HepG2 (cell line): ENCODE data around the gene PLCL2. TPM values are rescaled to one million over a fixed set of nuclear protein-coding genes. Genes with fewer than 3 reads are reported as not detected.

ENCODE experiments used
- ATAC-seq: fragments of 200-7000 bp; cut with Tn5 transposase; 3 replicates; pipeline ENCODE4 v1.9.1; 2020; ENCODE audit warnings: mild to moderate bottlenecking, moderate library complexity
- BruUV-seq: library from RNA; stranded (reverse); fragments of 400-500 nt; replicated peaks from 2 replicates; lab custom pipeline; 2021; lab: Mats Ljungman, UMichigan
- CTCF ChIA-PET: fragments of 300-600 bp; formaldehyde crosslinking; extraction: SDS; loops from one replicate; lab custom pipeline; 2021; ENCODE audit warnings: low total read pairs, inconsistent platforms, low intra/inter-chr PET ratio; lab: Yijun Ruan, JAX
- POLR2A ChIA-PET: fragments of 350-600 bp; sonication (Branson Sonifier 250); formaldehyde crosslinking; loops from one replicate; lab custom pipeline; 2020; ENCODE audit warnings: antibody characterized with exemption, inconsistent platforms; lab: Yijun Ruan, JAX
- DNase-seq: peaks from one replicate; pipeline ENCODE4 v3.0.0-alpha.2; 2015; ENCODE audit warnings: low spot score
- FAIRE-seq: peaks from 3 replicates; lab custom pipeline; 2011; peaks lifted over from hg19 to GRCh38; lab: Jason Lieb, UNC
- H2AFZ ChIP-seq: one replicate; pipeline ENCODE4 v1.6.1; 2011; ENCODE audit warnings: low read length, inconsistent platforms
- H3K27ac ChIP-seq: fragments of 300-600 bp; 3 replicates; pipeline ENCODE4 v1.8.0; 2011; ENCODE audit warnings: mixed run types, mild to moderate bottlenecking, mixed read lengths, low read length, inconsistent platforms; ENCODE audit not compliant: insufficient read depth; ENCODE audit errors: extremely low read length
- H3K27me3 ChIP-seq, 2 experiments: fragments of 200-600 bp in 1 of 2; 2 replicates in 1 of 2; 3 replicates in 1 of 2; pipeline versions ENCODE4 v1.6.0 to v1.8.0; 2011; ENCODE audit warnings: low read length in 2 of 2, mild to moderate bottlenecking in 2 of 2, moderate library complexity in 2 of 2, inconsistent platforms in 1 of 2; ENCODE audit not compliant: insufficient read depth in 2 of 2, control insufficient read depth in 1 of 2
- H3K36me3 ChIP-seq, 2 experiments: fragments of 200-600 bp in 1 of 2; replicated peaks in 1 of 2; 2 replicates in 1 of 2; 3 replicates in 1 of 2; pipeline versions ENCODE4 v1.5.1 to v1.8.0; 2011; ENCODE audit warnings: low read length in 2 of 2, inconsistent platforms in 1 of 2; ENCODE audit not compliant: insufficient read depth in 2 of 2, control insufficient read depth in 1 of 2
- H3K4me1 ChIP-seq: 2 replicates; pipeline ENCODE4 v1.5.1; 2012; ENCODE audit warnings: low read length, inconsistent platforms; ENCODE audit not compliant: insufficient read depth
- H3K4me2 ChIP-seq: 2 replicates; pipeline ENCODE4 v1.6.0; 2011; ENCODE audit warnings: low read depth, low read length, inconsistent platforms
- H3K4me3 ChIP-seq, 3 experiments: fragments of 200-600 bp in 1 of 3; sonication (generic), shearing (Covaris generic) in 1 of 3; replicated peaks in 1 of 3; 2 replicates each; pipeline ENCODE4 v1.5.1; 2011 to 2016; ENCODE audit warnings: low read length in 3 of 3, inconsistent platforms in 2 of 3, low read depth in 2 of 3, mild to moderate bottlenecking in 2 of 3, control low read depth in 1 of 3, mixed read lengths in 1 of 3; ENCODE audit not compliant: insufficient read depth in 1 of 3
- H3K79me2 ChIP-seq: one replicate; pipeline ENCODE4 v1.6.1; 2011; ENCODE audit warnings: low read length, inconsistent platforms; ENCODE audit not compliant: insufficient read depth
- H3K9ac ChIP-seq: 2 replicates; pipeline ENCODE4 v1.6.0; 2011; ENCODE audit warnings: mild to moderate bottlenecking, low read depth, low read length, inconsistent platforms; ENCODE audit not compliant: insufficient read depth
- H3K9me3 ChIP-seq: 2 replicates; pipeline ENCODE4 v1.5.1; 2012; ENCODE audit warnings: mild to moderate bottlenecking, low read length
- H4K20me1 ChIP-seq: 2 replicates; pipeline ENCODE4 v1.6.0; 2011; ENCODE audit warnings: inconsistent platforms, mild to moderate bottlenecking, low read length, moderate library complexity; ENCODE audit not compliant: insufficient read depth
- ARID2 ChIP-seq: sonication (generic); formaldehyde crosslinking; IDR thresholded peaks from 2 replicates; pipeline ENCODE4 v1.8.1; 2022; ENCODE audit warnings: mild to moderate bottlenecking, missing genetic modification reagents, borderline replicate concordance
- ATF7-NPFF ChIP-seq: sonication (generic); formaldehyde crosslinking; IDR thresholded peaks from 2 replicates; pipeline ENCODE4 v1.8.1; 2023; ENCODE audit warnings: mild to moderate bottlenecking, low read depth, missing genetic modification reagents, moderate library complexity
- FOSL2 ChIP-seq: sonication (generic); formaldehyde crosslinking; IDR thresholded peaks from 2 replicates; pipeline ENCODE4 v1.4.0; 2020; ENCODE audit warnings: missing genetic modification reagents
- KAT2B ChIP-seq: fragments of 150-350 bp; IDR thresholded peaks from 2 replicates; pipeline ENCODE4 v1.6.1; 2014; ENCODE audit warnings: low read depth, low read length, borderline replicate concordance
- KLF11 ChIP-seq: IDR thresholded peaks from 2 replicates; pipeline ENCODE4 v1.6.1; 2016; ENCODE audit warnings: missing compliant biosample characterization
- MED13 ChIP-seq: sonication (generic); formaldehyde crosslinking; IDR thresholded peaks from 2 replicates; pipeline ENCODE4 v1.5.0; 2020; ENCODE audit warnings: missing genetic modification reagents
- MEIS1 ChIP-seq: sonication (generic); formaldehyde crosslinking; IDR thresholded peaks from 2 replicates; pipeline ENCODE4 v1.9.0; 2021; ENCODE audit warnings: mild to moderate bottlenecking, missing genetic modification reagents, moderate library complexity, borderline replicate concordance
- NCOA2 ChIP-seq: sonication (generic); formaldehyde crosslinking; IDR thresholded peaks from 2 replicates; pipeline ENCODE4 v1.8.0; 2022; ENCODE audit warnings: inconsistent platforms
- PRDM10 ChIP-seq: sonication (generic); formaldehyde crosslinking; IDR thresholded peaks from 2 replicates; pipeline ENCODE4 v1.4.0; 2020; ENCODE audit warnings: low read depth, missing genetic modification reagents
- RARG ChIP-seq: sonication (generic); formaldehyde crosslinking; IDR thresholded peaks from 2 replicates; pipeline ENCODE4 v1.4.0; 2020; ENCODE audit warnings: low read depth, mild to moderate bottlenecking, missing genetic modification reagents
- TERF1 ChIP-seq: sonication (generic); formaldehyde crosslinking; IDR thresholded peaks from 2 replicates; pipeline ENCODE4 v1.8.0; 2022; ENCODE audit warnings: mild to moderate bottlenecking, missing genetic modification reagents, moderate library complexity
- ZNF136 ChIP-seq: sonication (generic); formaldehyde crosslinking; IDR thresholded peaks from 2 replicates; pipeline ENCODE4 v1.8.1; 2022; ENCODE audit warnings: low read depth, mild to moderate bottlenecking, moderate library complexity, missing genetic modification reagents
- ZNF20 ChIP-seq: sonication (generic); formaldehyde crosslinking; IDR thresholded peaks from 2 replicates; pipeline ENCODE4 v1.4.0; 2020; ENCODE audit warnings: mild to moderate bottlenecking, moderate library complexity, missing genetic modification reagents
- ZNF362 ChIP-seq: sonication (generic); formaldehyde crosslinking; IDR thresholded peaks from 2 replicates; pipeline ENCODE4 v1.4.0; 2020; ENCODE audit warnings: missing genetic modification reagents, mild to moderate bottlenecking, borderline replicate concordance
- WGBS: methylation state at CpG from one replicate; pipeline ENCODE4 v1.1.6; 2017; ENCODE audit warnings: low lambda C conversion rate; 5-methylcytosine and 5-hydroxymethylcytosine counted together
- in situ Hi-C: cut with HindIII; loops from 2 replicates; pipeline ENCODE4 v1.10.0; 2017; ENCODE audit warnings: low pct_unique_long_range_greater_than_20kb; ENCODE audit not compliant: extremely low pct_ligation_motif_present
- intact Hi-C: fragments of 100-400 bp; cut with micrococcal nuclease; formaldehyde crosslinking; loops from one replicate; pipeline ENCODE4 v1.10.0; 2022; ENCODE audit not compliant: unreplicated experiment
- polyA plus RNA-seq, 8 experiments: library from polyadenylated mRNA; depleted of rRNA in 3 of 8; stranded (reverse) in 7 of 8; unstranded in 1 of 8; fragments of >200 nt; fragmentation: Illumina TruSeq in 4 of 8; extraction: Trizol in 4 of 8; gene quantifications; 2 replicates each; pipeline versions ENCODE4 v1.2.1 to v1.2.3, GENCODE V29; 2011 to 2016; ENCODE audit warnings: low read depth in 4 of 8, missing spikeins in 1 of 8, mixed read lengths in 1 of 8; ENCODE audit not compliant: insufficient read depth in 1 of 8
- total RNA-seq, 5 experiments: library from RNA; depleted of rRNA; stranded (reverse); fragments of >200 nt; fragmentation: Illumina TruSeq; extraction: Trizol; gene quantifications; 2 replicates each; pipeline ENCODE4 v1.2.3, GENCODE V29; 2016; ENCODE audit warnings: low read depth in 1 of 5

PLCL2 gene
- total and polyA plus RNA-seq, 2 of the 13 experiments (the other 11 are each of a cell fraction or from before 2014, with no cell fraction given), result not detected

GRCh38 chr3:17054301-17054981, 169.7 kb downstream of the PLCL2 start:
- FAIRE-seq, result no peak
- Histone ChIP-seq H3K36me3 (no peaks in the 10 kb centered on the region), H3K4me1 (no peaks in the 10 kb centered on the region), H3K9ac (no peak overlapping the region), H3K79me2 (no peaks in the 10 kb centered on the region), H3K9me3 (no peaks in the 10 kb centered on the region), H4K20me1 (no peaks in the 10 kb centered on the region), H3K4me3 (no peak overlapping the region), H2AFZ (no peak overlapping the region), H3K27me3 (no peaks in the 10 kb centered on the region; a peak in 1 of 5 replicates), H3K4me2 (no peak overlapping the region), H3K27ac (no peak overlapping the region)
- ATAC-seq, result no peak
- in situ Hi-C loops, result no loop called here
- TF ChIP-seq ZNF136 (CRISPR knock-in tag), result no peak
- no peak for TF ChIP-seq RARG
- no peak for TF ChIP-seq ATF7-NPFF (CRISPR knock-in tag)
- no peak for TF ChIP-seq PRDM10 (CRISPR knock-in tag)
- no peak for TF ChIP-seq KLF11 (CRISPR knock-in tag)
- TF ChIP-seq MEIS1 (CRISPR knock-in tag), result no peak
- no peak for TF ChIP-seq ZNF362
- TF ChIP-seq ARID2, result no peak
- no peak for TF ChIP-seq ZNF20 (CRISPR knock-in tag)
- no peak for TF ChIP-seq MED13 (CRISPR knock-in tag)
- no peak for TF ChIP-seq FOSL2 (CRISPR knock-in tag)
- TF ChIP-seq TERF1 (CRISPR knock-in tag), result no peak
- no peak for TF ChIP-seq KAT2B
- TF ChIP-seq NCOA2 (CRISPR knock-in tag), result no peak
- DNase-seq, result no peak
- no CpG with 5 or more reads among the region's 1 CpG for WGBS
- CTCF ChIA-PET, result no interaction called here
- BruUV-seq, result no TSS peak
- intact Hi-C loops, result no loop called here
- POLR2A ChIA-PET, result no interaction called here
